SK-N-SH (cell line): ENCODE results near the gene DDX19B. TPM values are rescaled to one million over a fixed set of nuclear protein-coding genes. Genes with fewer than 3 reads are reported as not detected.

ENCODE experiments used
- CHD2 ChIP-seq: fragments of 150-350 bp; IDR thresholded peaks from 2 replicates; pipeline ENCODE4 v1.6.1; 2018; ENCODE audit warnings: low read length; ENCODE audit not compliant: partially characterized antibody
- ELF1 ChIP-seq: IDR thresholded peaks from 2 replicates; pipeline ENCODE4 v1.4.0; 2012
- FOXM1 ChIP-seq: IDR thresholded peaks from 2 replicates; pipeline ENCODE4 v1.4.0; 2012; ENCODE audit warnings: low read depth, mild to moderate bottlenecking
- GABPA ChIP-seq: IDR thresholded peaks from 2 replicates; pipeline ENCODE4 v1.4.0; 2012; ENCODE audit warnings: low read depth, mild to moderate bottlenecking
- GATA2 ChIP-seq: sonication (generic); formaldehyde crosslinking; IDR thresholded peaks from 2 replicates; pipeline ENCODE4 v1.5.0; 2020; ENCODE audit warnings: mild to moderate bottlenecking, missing genetic modification reagents
- IRF3 ChIP-seq: fragments of 150-350 bp; IDR thresholded peaks from 2 replicates; pipeline ENCODE4 v1.6.1; 2016; ENCODE audit warnings: mild to moderate bottlenecking, low read depth, low read length
- JUND ChIP-seq: IDR thresholded peaks from 2 replicates; pipeline ENCODE4 v1.4.0; 2012
- MEF2A ChIP-seq: IDR thresholded peaks from 2 replicates; pipeline ENCODE4 v1.4.0; 2012; ENCODE audit warnings: low read depth, borderline replicate concordance
- NRF1 ChIP-seq: IDR thresholded peaks from 2 replicates; pipeline ENCODE4 v1.6.1; 2012; ENCODE audit warnings: low read depth, mild to moderate bottlenecking, low read length
- PBX3 ChIP-seq: IDR thresholded peaks from 2 replicates; pipeline ENCODE4; 2012
- RCOR1 ChIP-seq: fragments of 150-350 bp; IDR thresholded peaks from 2 replicates; pipeline ENCODE4 v1.6.1; 2017; ENCODE audit warnings: antibody characterized with exemption, low read length
- REST ChIP-seq: IDR thresholded peaks from 2 replicates; pipeline ENCODE4 v1.6.1; 2012; ENCODE audit warnings: mild to moderate bottlenecking, low read depth, low read length, moderate library complexity
- RFX5 ChIP-seq: IDR thresholded peaks from 2 replicates; pipeline ENCODE4 v1.6.1; 2012; ENCODE audit warnings: mild to moderate bottlenecking, improper control_type of control experiment, low read length
- SIN3A ChIP-seq: IDR thresholded peaks from 2 replicates; pipeline ENCODE4 v1.6.1; 2012; ENCODE audit warnings: low read depth, mild to moderate bottlenecking, low read length, moderate library complexity, borderline replicate concordance
- SMC3 ChIP-seq: IDR thresholded peaks from 2 replicates; pipeline ENCODE4 v1.6.1; 2012; ENCODE audit warnings: low read depth, low read length, improper control_type of control experiment
- TAF1 ChIP-seq: IDR thresholded peaks from 2 replicates; pipeline ENCODE4 v1.6.1; 2012; ENCODE audit warnings: low read depth, mild to moderate bottlenecking, low read length, moderate library complexity, borderline replicate concordance
- TCF12 ChIP-seq: IDR thresholded peaks from 2 replicates; pipeline ENCODE4 v1.4.0; 2012
- USF1 ChIP-seq: IDR thresholded peaks from 2 replicates; pipeline ENCODE4 v1.4.0; 2012; ENCODE audit warnings: low read depth, borderline replicate concordance
- USF2 ChIP-seq: fragments of 150-350 bp; IDR thresholded peaks from 2 replicates; pipeline ENCODE4 v1.6.1; 2017; ENCODE audit warnings: antibody characterized with exemption, low read length, low read depth, borderline replicate concordance
- YY1 ChIP-seq: IDR thresholded peaks from 2 replicates; pipeline ENCODE4 v1.4.0; 2012; ENCODE audit warnings: low read depth, mild to moderate bottlenecking
- ZBTB33 ChIP-seq: IDR thresholded peaks from 2 replicates; pipeline ENCODE4 v1.4.0; 2012; ENCODE audit warnings: low read depth, borderline replicate concordance
- polyA plus RNA-seq, 3 experiments: library from polyadenylated mRNA; depleted of rRNA; stranded (reverse); fragments of >200 nt; gene quantifications; 2 replicates each; pipeline ENCODE4 v1.2.3, GENCODE V29; 2012

The DDX19B gene
- polyA plus RNA-seq, 1 of the 3 experiments (the other 2 are of a cell fraction): 43.6 TPM

GRCh38 chr16:70251629-70252354, 47.2 kb upstream of the DDX19B start, which contains the start of gene EXOSC6 (continued):
- TF ChIP-seq REST (peak; percentile 56; the same call in 1 of the 2 replicates), SMC3 (no peak; the same call in 1 of the 2 replicates), TCF12 (peak; percentile 36; the same call in 1 of the 2 replicates), USF1 (no peak), NRF1 (peak; percentile 78), SIN3A (peak; percentile 98), CHD2 (peak; percentile 74), MEF2A (no peak), TAF1 (peak; percentile 74; the same call in 1 of the 2 replicates), RFX5 (no peak), ZBTB33 (peak; percentile 40; the same call in 1 of the 2 replicates), JUND (peak; percentile 53; the same call in 1 of the 2 replicates), YY1 (peak; percentile 84), FOXM1 (peak; percentile 74; the same call in 1 of the 2 replicates), RCOR1 (0 out of 2 replicates have a peak, but pooled peaks have one; percentile 45), GABPA (peak; percentile 82), USF2 (no peak), ELF1 (peak; percentile 82), GATA2 (CRISPR knock-in tag) (no peak), PBX3 (peak; percentile 56; the same call in 1 of the 2 replicates), IRF3 (no peak)
